Measurements from ENCODE around the gene ADD2. TPM values are rescaled to one million over a fixed set of nuclear protein-coding genes. Genes with fewer than 3 reads are reported as not detected.

ADD2 gene
- total RNA-seq, 2 donors from 2014 or later: 14.8 to 53.0 TPM

- Mint-ChIP-seq H3K4me3 (no peak overlapping the region), H3K27ac (no peak overlapping the region), H3K4me1 (no peaks in the 10 kb centered on the region), H3K9me3 (no peaks in the 10 kb centered on the region), H3K36me3 (ENCODE audit: low read depth) (no peaks in the 10 kb centered on the region), H3K27me3 (ENCODE audit: insufficient read depth) (peaks cover 57% of the 10 kb centered on the region)
- Histone ChIP-seq H3K4me3 (ENCODE audit: low read length) (no peak overlapping the region), H3K4me1 (ENCODE audit: control insufficient read depth, insufficient read depth, low read length) (no peaks in the 10 kb centered on the region), H3K27ac (ENCODE audit: low read depth, low read length) (no peak overlapping the region), H3K27me3 (ENCODE audit: control insufficient read depth, insufficient read depth, low read length, poor library complexity, severe bottlenecking) (peaks cover 34% of the 10 kb centered on the region), H3K36me3 (ENCODE audit: control insufficient read depth, insufficient read depth, low read length) (no peaks in the 10 kb centered on the region), H3K9me3 (ENCODE audit: control insufficient read depth, low read length) (no peaks in the 10 kb centered on the region), H3K9ac (ENCODE audit: extremely low read depth, low read length, poor library complexity, severe bottlenecking) (no peak overlapping the region)
- no peak for TF ChIP-seq CTCF (conservative IDR thresholded peaks at IDR 0.05)
- 73 to 80% methylated on average over 1 to 2 of the region's 2 CpGs for WGBS, 2 experiments (ENCODE audit: insufficient coverage in 1 of 2, insufficient read length in 1 of 2)
- no peak for DNase-seq
These were observed 116.3 kb downstream of the ADD2 start for GRCh38 chr2:70651727-70652126.

- DNase-seq: no peak
- H3K27ac ChIP-seq (ENCODE audit: low read depth, low read length): no peak overlapping the region
- Mint-ChIP-seq H3K36me3 (ENCODE audit: low read depth) (no peaks in the 10 kb centered on the region), H3K9me3 (no peaks in the 10 kb centered on the region), H3K4me3 (no peak overlapping the region), H3K4me1 (no peaks in the 10 kb centered on the region), H3K27me3 (ENCODE audit: insufficient read depth) (peaks cover 50% of the 10 kb centered on the region), H3K27ac (no peak overlapping the region)
- peaks cover 34% of the 10 kb centered on the region for H3K27me3 ChIP-seq (ENCODE audit: control insufficient read depth, insufficient read depth, low read length, poor library complexity, severe bottlenecking)
- H3K36me3 ChIP-seq (ENCODE audit: control insufficient read depth, insufficient read depth, low read length): no peaks in the 10 kb centered on the region
- H3K4me3 ChIP-seq (ENCODE audit: low read length): no peak overlapping the region
- no peak for TF ChIP-seq CTCF (conservative IDR thresholded peaks at IDR 0.05)
- H3K9me3 ChIP-seq (ENCODE audit: control insufficient read depth, low read length): no peaks in the 10 kb centered on the region
- H3K4me1 ChIP-seq (ENCODE audit: control insufficient read depth, insufficient read depth, low read length): no peaks in the 10 kb centered on the region
- no peak overlapping the region for H3K9ac ChIP-seq (ENCODE audit: extremely low read depth, low read length, poor library complexity, severe bottlenecking)
These were observed 117.0 kb downstream of the ADD2 start for GRCh38 chr2:70651014-70651413.

GRCh38 chr2:70648961-70649360 is 119.0 kb downstream of the ADD2 start:
- Mint-ChIP-seq H3K4me1 (no peaks in the 10 kb centered on the region), H3K9me3 (no peaks in the 10 kb centered on the region), H3K27ac (no peak overlapping the region), H3K27me3 (ENCODE audit: insufficient read depth) (peaks cover 31% of the 10 kb centered on the region), H3K36me3 (ENCODE audit: low read depth) (no peaks in the 10 kb centered on the region), H3K4me3 (no peak overlapping the region)
- no peaks in the 10 kb centered on the region for H3K9me3 ChIP-seq (ENCODE audit: control insufficient read depth, low read length)
- peaks cover 27% of the 10 kb centered on the region for H3K27me3 ChIP-seq (ENCODE audit: control insufficient read depth, insufficient read depth, low read length, poor library complexity, severe bottlenecking)
- 95% methylated on average over 3 of the region's 3 CpGs; no CpG with 5 or more reads in 1 of the 2 experiments for WGBS, 2 experiments (ENCODE audit: insufficient coverage in 1 of 2, insufficient read length in 1 of 2)
- no peaks in the 10 kb centered on the region for H3K4me1 ChIP-seq (ENCODE audit: control insufficient read depth, insufficient read depth, low read length)
- DNase-seq: no peak
- no peak for TF ChIP-seq CTCF (conservative IDR thresholded peaks at IDR 0.05)
- no peak overlapping the region for H3K27ac ChIP-seq (ENCODE audit: low read depth, low read length)
- H3K9ac ChIP-seq (ENCODE audit: extremely low read depth, low read length, poor library complexity, severe bottlenecking): no peak overlapping the region
- H3K4me3 ChIP-seq (ENCODE audit: low read length): no peak overlapping the region
- H3K36me3 ChIP-seq (ENCODE audit: control insufficient read depth, insufficient read depth, low read length): no peaks in the 10 kb centered on the region
